ENCODE data around the gene RNF187. TPM values are rescaled to one million over a fixed set of nuclear protein-coding genes. Genes with fewer than 3 reads are reported as not detected.

Gene RNF187
- total RNA-seq, 1 donor from 2014 or later: 129 TPM

DNA sequence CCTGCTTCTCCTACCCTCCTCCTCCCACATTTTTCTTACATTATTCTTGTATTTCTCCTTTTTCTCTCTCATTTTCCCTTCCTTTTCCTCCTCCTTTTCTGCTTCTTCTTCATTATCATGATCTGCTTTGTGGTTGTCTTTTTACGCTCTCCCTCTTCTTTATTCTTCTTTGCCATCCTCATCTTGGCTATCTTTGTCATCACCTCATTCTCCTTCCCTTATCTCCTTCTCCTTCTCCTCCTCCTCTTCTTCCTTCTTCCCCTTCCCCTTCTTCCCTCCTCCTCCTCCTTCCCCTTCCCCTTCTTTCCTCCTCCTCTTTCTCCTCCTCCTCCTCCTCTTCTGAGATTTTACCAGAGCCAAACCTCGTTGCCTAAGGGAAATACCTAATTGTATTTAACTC, 30.5 kb downstream of the RNF187 start:
- no peaks in the 10 kb centered on the region for H3K9me3 Mint-ChIP-seq (ENCODE audit: unreplicated experiment)
- no peak overlapping the region for H3K27ac Mint-ChIP-seq (ENCODE audit: unreplicated experiment)
- Histone ChIP-seq H2AFZ (ENCODE audit: low read depth, low read length) (no peak overlapping the region), H3K79me2 (ENCODE audit: insufficient read depth, low read length) (no peaks in the 10 kb centered on the region), H3K4me1 (ENCODE audit: insufficient read depth, low read length) (no peaks in the 10 kb centered on the region), H3K27ac (ENCODE audit: low read depth, low read length) (no peak overlapping the region), H3K9ac (ENCODE audit: low read length) (no peak overlapping the region), H4K20me1 (ENCODE audit: insufficient read depth, low read length) (no peaks in the 10 kb centered on the region), H3K9me3 (ENCODE audit: insufficient read depth, low read depth, low read length) (no peaks in the 10 kb centered on the region), H3K4me3 (ENCODE audit: insufficient read depth, low read depth, low read length) (no peak overlapping the region), H3K27me3 (ENCODE audit: insufficient read depth, low read length) (peaks cover 34% of the 10 kb centered on the region), H3K36me3 (ENCODE audit: insufficient read depth, low read length) (no peaks in the 10 kb centered on the region), H3K4me2 (ENCODE audit: low read length) (no peak overlapping the region)
- TF ChIP-seq EZH2 (IDR thresholded peaks at IDR 0.05; ENCODE audit: insufficient read depth, low read length): no peak
- TF ChIP-seq, protein P1, sequence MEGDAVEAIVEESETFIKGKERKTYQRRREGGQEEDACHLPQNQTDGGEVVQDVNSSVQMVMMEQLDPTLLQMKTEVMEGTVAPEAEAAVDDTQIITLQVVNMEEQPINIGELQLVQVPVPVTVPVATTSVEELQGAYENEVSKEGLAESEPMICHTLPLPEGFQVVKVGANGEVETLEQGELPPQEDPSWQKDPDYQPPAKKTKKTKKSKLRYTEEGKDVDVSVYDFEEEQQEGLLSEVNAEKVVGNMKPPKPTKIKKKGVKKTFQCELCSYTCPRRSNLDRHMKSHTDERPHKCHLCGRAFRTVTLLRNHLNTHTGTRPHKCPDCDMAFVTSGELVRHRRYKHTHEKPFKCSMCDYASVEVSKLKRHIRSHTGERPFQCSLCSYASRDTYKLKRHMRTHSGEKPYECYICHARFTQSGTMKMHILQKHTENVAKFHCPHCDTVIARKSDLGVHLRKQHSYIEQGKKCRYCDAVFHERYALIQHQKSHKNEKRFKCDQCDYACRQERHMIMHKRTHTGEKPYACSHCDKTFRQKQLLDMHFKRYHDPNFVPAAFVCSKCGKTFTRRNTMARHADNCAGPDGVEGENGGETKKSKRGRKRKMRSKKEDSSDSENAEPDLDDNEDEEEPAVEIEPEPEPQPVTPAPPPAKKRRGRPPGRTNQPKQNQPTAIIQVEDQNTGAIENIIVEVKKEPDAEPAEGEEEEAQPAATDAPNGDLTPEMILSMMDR (IDR thresholded peaks at IDR 0.05; ENCODE audit: insufficient read depth, low read depth, low read length): no peak
- H3K4me1 Mint-ChIP-seq (ENCODE audit: low read depth, unreplicated experiment): no peaks in the 10 kb centered on the region
- no peak overlapping the region for H3K4me3 Mint-ChIP-seq (ENCODE audit: unreplicated experiment)
- H3K27me3 Mint-ChIP-seq (ENCODE audit: low read depth, unreplicated experiment): peaks cover 82% of the 10 kb centered on the region
- DNase-seq (ENCODE audit: low read depth) (no peak), FAIRE-seq (no peak)
- no peaks in the 10 kb centered on the region for H3K36me3 Mint-ChIP-seq (ENCODE audit: low read depth, unreplicated experiment)

DNA sequence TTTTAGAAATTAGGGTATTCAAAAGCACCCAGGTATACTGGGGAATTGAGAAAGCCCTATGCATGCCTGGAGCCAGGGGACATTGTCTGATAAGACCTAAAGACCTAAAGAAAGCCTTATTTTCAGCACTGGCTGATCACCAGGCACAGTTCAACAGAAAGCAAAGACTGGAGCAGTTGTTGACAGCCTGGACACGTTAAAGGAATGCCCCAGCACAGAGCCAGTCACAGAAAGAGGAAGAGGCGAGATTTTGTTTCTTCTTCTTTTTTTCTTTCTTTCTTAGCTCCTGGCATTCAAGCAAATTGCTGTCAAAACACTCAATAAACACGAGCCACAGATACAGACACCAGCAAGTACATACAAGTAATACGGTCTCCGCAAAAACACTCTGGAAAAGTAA, 40.4 kb downstream of the RNF187 start:
- Histone ChIP-seq H2AFZ (ENCODE audit: low read depth, low read length) (no peak overlapping the region), H3K36me3 (ENCODE audit: insufficient read depth, low read length) (no peaks in the 10 kb centered on the region), H3K79me2 (ENCODE audit: insufficient read depth, low read length) (no peaks in the 10 kb centered on the region), H3K9ac (ENCODE audit: low read length) (no peak overlapping the region), H3K4me3 (ENCODE audit: insufficient read depth, low read depth, low read length) (no peak overlapping the region), H3K4me1 (ENCODE audit: insufficient read depth, low read length) (no peaks in the 10 kb centered on the region), H3K4me2 (ENCODE audit: low read length) (no peak overlapping the region), H3K27me3 (ENCODE audit: insufficient read depth, low read length) (no peaks in the 10 kb centered on the region), H4K20me1 (ENCODE audit: insufficient read depth, low read length) (no peaks in the 10 kb centered on the region), H3K9me3 (ENCODE audit: insufficient read depth, low read depth, low read length) (no peaks in the 10 kb centered on the region), H3K27ac (ENCODE audit: low read depth, low read length) (no peak overlapping the region)
- no peaks in the 10 kb centered on the region for H3K36me3 Mint-ChIP-seq (ENCODE audit: low read depth, unreplicated experiment)
- no peak overlapping the region for H3K4me3 Mint-ChIP-seq (ENCODE audit: unreplicated experiment)
- TF ChIP-seq EZH2 (IDR thresholded peaks at IDR 0.05; ENCODE audit: insufficient read depth, low read length): no peak
- TF ChIP-seq, protein P1 (IDR thresholded peaks at IDR 0.05; ENCODE audit: insufficient read depth, low read depth, low read length): no peak
- H3K9me3 Mint-ChIP-seq (ENCODE audit: unreplicated experiment): peaks cover 4% of the 10 kb centered on the region
- H3K4me1 Mint-ChIP-seq (ENCODE audit: low read depth, unreplicated experiment): no peaks in the 10 kb centered on the region
- peaks cover 75% of the 10 kb centered on the region for H3K27me3 Mint-ChIP-seq (ENCODE audit: low read depth, unreplicated experiment)
- FAIRE-seq: no peak
- DNase-seq (ENCODE audit: low read depth): no peak
- no peak overlapping the region for H3K27ac Mint-ChIP-seq (ENCODE audit: unreplicated experiment)

DNA sequence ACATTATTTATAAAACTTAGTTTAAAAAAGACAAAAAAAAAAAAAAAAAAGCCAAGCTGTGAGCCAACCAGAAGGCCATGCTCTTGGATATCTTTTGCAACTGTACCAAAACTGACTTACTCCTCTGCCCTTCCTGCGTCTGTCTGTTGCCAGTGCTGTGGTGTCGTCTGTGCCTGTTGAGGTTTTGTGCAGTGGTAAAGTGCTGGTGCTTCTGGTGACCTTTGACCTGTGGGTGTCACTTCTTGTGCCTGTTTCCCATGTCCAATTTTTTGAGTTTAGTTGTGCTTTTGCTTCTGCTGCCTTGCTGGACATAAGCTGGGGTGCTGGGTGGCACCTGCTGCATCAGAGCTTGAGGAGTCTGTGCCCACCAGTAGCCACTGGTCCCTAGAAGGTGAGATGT, 41.4 kb downstream of the RNF187 start:
- Mint-ChIP-seq H3K27me3 (ENCODE audit: low read depth, unreplicated experiment) (peaks cover 76% of the 10 kb centered on the region), H3K36me3 (ENCODE audit: low read depth, unreplicated experiment) (no peaks in the 10 kb centered on the region), H3K4me1 (ENCODE audit: low read depth, unreplicated experiment) (no peaks in the 10 kb centered on the region), H3K9me3 (ENCODE audit: unreplicated experiment) (peaks cover 3% of the 10 kb centered on the region), H3K27ac (ENCODE audit: unreplicated experiment) (no peak overlapping the region), H3K4me3 (ENCODE audit: unreplicated experiment) (no peak overlapping the region)
- no peaks in the 10 kb centered on the region for H3K79me2 ChIP-seq (ENCODE audit: insufficient read depth, low read length)
- no peaks in the 10 kb centered on the region for H4K20me1 ChIP-seq (ENCODE audit: insufficient read depth, low read length)
- H3K27ac ChIP-seq (ENCODE audit: low read depth, low read length): no peak overlapping the region
- no peaks in the 10 kb centered on the region for H3K36me3 ChIP-seq (ENCODE audit: insufficient read depth, low read length)
- no peaks in the 10 kb centered on the region for H3K4me1 ChIP-seq (ENCODE audit: insufficient read depth, low read length)
- no peak for FAIRE-seq
- no peak overlapping the region for H3K4me2 ChIP-seq (ENCODE audit: low read length)
- H2AFZ ChIP-seq (ENCODE audit: low read depth, low read length): no peak overlapping the region
- no peaks in the 10 kb centered on the region for H3K9me3 ChIP-seq (ENCODE audit: insufficient read depth, low read depth, low read length)
- TF ChIP-seq, protein P1 (IDR thresholded peaks at IDR 0.05; ENCODE audit: insufficient read depth, low read depth, low read length): no peak
- no peak for TF ChIP-seq EZH2 (IDR thresholded peaks at IDR 0.05; ENCODE audit: insufficient read depth, low read length)
- H3K27me3 ChIP-seq (ENCODE audit: insufficient read depth, low read length): no peaks in the 10 kb centered on the region
- H3K4me3 ChIP-seq (ENCODE audit: insufficient read depth, low read depth, low read length): no peak overlapping the region
- no peak for DNase-seq (ENCODE audit: low read depth)
- H3K9ac ChIP-seq (ENCODE audit: low read length): no peak overlapping the region

Data from astrocyte (in vitro differentiated cells and primary cell).